Stimulated activated CD4-positive, alpha-beta T cell treated with anti-CD3 and anti-CD28 coated beads, TNF-alpha, amount 100 ng/mL, for 24 hours (primary cell): ENCODE measurements around the gene CBX2.

Experiments used
- DNase-seq, 3 experiments: peaks; one replicate each; pipeline ENCODE4 v3.0.0-alpha.2; 2020; ENCODE audit warnings: low read depth in 3 of 3

The CBX2 gene

DNA sequence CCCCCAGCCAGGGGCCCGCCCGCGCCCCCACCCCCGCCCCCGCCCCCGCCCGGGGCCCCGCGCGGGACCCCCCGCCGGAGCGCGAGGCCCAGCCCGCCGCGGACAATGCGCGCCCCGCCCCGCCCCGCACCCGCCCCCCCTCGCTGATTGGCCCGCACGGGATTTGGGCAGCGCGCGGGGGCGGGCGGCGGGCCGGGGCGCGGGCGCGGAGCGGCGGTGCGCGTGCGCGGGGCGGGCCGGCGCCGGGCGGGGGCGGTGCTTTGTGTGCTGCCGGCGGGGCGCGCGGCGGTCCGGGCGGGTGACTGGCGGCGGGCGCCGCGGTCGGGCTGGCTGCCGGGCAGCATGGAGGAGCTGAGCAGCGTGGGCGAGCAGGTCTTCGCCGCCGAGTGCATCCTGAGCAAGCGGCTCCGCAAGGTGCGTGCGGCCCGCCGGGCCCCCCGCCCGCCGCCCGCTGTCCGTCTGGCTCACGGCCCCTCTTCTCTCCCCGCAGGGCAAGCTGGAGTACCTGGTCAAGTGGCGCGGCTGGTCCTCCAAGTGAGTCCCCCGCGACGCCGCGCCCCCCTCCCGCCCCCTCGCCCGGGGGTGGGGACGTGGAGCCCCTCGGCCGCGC is at the start of gene CBX2:
TSS of gene CBX2 (plus strand) at position 255 of the 610 bp plus-strand sequence. CDS start at position 343, 88 bp downstream.
- peak; percentile 53 to 81 (median 66) for DNase-seq

GRCh38 chr17:79728169-79728907 is 49.6 kb upstream of the CBX2 start:
- DNase-seq, result peak; percentile 62 to 81 (median 68)

DNA sequence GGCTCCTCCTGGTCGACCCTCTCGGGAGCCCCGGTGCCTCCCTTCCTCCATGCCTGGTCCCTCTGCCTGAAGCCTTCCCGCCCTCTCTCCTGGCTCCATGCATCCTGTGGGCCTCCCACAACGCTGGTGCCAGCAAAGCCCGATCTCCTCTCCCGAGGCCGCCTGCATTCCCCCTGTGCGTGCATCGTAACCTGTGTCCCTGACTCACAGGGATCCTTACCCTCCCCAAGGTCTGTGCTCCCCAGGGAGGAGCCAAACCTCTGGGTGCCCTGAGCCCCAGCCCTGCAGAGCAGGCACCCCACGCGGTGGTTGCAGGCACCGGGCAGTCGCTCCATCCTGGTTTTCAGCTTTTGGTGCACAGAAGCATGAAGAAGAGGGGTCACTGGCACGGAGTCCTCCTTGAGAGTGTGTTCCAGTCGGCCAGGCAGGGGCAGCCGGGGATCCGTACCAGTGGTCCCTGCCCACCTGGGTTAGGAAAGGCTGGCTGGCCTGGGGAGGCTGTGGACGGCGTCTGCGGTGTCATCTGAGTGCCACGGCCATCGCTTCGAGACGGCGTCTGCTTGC is 49.0 kb upstream of the CBX2 start:
- no peak for DNase-seq

GRCh38 chr17:79729761-79730160 is 48.2 kb upstream of the CBX2 start:
- no peak for DNase-seq

DNA sequence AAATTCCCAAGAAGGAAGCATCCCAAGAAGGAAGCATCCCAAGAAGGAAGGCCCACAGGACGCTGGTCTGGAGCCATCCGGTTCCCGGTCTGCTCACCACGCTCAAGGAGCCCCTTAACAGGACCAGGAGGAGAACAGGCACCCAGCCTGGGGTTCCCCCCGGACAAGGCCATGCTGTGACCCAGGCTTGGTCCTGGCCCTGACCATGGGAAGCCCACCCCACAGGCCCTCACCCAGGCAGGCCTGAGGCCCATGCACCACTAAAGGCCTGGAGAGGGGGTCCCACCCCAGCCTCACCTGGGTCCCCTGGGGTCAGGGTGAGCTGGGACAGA is 47.5 kb upstream of the CBX2 start:
- no peak for DNase-seq

- DNase-seq, result no peak
Observed at GRCh38 chr17:79730769-79731483, 47.0 kb upstream of the CBX2 start, which contains the start of gene ENPP7. Gene ENPP7, plus strand, starts transcription at chr17:79730943. Its CDS starts 197 bp downstream, at chr17:79731140.

DNA sequence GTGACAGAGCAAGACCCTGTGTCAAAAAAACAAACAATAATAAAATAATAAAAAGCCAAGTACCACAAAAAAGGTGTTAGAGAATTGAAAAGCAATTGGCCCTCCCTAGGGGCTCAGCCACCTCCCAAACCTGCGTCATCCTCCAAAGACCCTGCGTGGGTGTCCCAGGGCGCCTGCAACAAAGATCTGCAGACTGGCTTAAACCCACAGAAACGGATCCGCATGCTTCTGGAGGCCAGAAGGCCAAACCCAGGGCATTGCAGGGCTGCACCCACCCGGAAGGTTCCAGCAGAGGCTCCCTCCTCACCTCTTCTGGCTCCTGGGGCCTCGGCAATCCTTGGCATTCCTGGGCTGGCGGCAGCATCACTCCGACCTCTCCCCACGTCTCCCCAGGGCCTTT is 45.7 kb upstream of the CBX2 start:
- DNase-seq, result no peak

DNA sequence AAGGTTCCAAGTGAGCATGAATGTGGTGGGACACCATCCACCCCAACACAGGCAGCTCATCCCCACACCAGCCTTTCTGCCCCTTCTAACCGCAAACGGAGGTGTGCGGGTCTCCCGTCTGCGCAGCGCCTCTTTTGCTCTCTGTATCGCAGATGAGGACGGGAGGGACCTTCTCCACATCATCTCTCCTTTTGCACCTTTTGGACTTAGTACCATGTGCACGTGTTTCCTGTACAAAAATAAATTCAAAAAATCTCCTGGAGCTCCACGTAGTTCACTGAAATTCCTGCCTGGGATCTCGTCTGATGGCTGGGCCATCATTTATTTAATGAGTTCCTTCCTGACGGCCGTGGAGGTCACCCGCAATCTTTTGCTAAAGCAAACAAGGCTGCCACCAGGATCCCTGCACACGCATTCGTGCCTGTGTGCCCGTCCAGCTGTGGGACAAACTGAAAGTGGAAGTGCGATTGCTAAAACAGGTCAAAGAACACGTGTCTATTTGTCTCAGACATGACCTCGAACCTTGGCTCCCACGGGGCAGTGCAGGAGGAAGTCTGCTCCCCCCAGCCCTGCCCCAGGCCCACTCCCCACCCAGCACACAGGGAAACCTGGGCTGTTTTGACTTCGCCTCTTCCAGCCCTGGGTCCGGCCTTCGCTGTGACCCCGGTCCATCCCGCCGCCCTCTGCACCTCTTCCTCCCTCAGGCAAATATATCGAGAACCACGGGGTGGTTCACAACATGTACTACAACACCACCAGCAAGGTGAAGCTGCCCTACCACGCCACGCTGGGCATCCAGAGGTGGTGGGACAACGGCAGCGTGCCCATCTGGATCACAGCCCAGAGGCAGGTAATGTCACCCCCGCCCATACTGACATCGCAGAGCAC is 44.9 kb upstream of the CBX2 start:
- no peak for DNase-seq

- DNase-seq, result no peak
Observed at GRCh38 chr17:79733692-79734070, 44.3 kb upstream of the CBX2 start.

- no peak for DNase-seq
Observed at GRCh38 chr17:79735096-79735495, 42.9 kb upstream of the CBX2 start.

DNA sequence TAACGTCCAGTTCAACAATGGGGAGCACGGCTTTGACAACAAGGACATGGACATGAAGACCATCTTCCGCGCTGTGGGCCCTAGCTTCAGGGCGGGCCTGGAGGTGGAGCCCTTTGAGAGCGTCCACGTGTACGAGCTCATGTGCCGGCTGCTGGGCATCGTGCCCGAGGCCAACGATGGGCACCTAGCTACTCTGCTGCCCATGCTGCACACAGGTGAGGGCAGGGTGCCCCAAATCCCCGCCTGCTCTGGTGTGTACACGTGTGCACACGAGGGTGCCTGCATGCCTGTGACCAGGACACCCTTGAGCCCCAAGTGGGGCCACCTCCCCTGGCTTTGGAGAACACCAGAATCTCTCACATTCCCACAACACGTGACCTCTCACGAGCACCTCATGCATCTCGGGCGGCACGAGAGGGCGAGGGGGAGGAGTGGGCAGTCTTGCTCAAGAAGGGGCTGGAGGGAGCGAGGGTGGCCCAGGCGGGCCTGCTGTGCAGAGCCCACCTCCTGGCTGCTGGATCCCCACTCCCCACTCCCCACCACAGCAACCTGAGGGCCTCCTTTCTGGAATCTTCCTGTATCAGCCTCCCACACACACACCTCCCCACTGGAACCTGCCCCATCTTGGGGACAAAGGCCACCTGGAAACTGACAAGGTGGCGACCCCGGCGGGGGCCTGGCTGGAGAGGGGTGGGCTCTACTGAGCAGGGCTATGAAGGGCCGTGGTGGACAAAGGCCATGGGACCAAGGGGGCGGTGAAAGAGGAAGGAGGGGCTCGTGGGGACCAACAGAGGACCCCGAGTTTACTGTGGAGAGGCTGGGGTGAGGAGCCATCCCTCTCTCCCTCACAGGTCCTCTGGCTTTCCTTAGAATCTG is 40.7 kb upstream of the CBX2 start:
- DNase-seq, result no peak

- DNase-seq, result no peak
Observed at GRCh38 chr17:79737922-79738578, 39.9 kb upstream of the CBX2 start.

DNA sequence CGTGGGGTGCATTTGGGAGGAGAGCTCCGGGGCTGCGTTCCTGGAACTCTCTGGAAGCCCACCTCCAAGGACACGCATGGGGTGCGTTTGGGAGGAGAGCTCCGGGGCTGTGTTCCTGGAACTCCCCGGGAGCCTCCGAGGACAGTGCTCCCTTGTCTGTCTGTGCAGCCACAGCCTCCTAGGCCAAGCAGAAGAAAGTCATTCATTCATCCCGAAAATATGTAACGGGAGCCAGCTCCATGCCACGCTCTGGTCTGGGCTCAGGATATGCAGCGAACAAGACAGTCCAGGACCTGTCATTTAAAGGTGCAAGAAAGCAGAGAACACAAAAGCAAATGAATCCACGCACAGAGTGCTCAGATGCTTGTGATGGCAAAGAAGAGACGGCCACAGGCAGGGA is 39.3 kb upstream of the CBX2 start:
- DNase-seq, result no peak

- DNase-seq, result no peak
Observed at GRCh38 chr17:79739148-79740062, 38.5 kb upstream of the CBX2 start.

- DNase-seq, result no peak
Observed at GRCh38 chr17:79740413-79740812, 37.5 kb upstream of the CBX2 start.

DNA sequence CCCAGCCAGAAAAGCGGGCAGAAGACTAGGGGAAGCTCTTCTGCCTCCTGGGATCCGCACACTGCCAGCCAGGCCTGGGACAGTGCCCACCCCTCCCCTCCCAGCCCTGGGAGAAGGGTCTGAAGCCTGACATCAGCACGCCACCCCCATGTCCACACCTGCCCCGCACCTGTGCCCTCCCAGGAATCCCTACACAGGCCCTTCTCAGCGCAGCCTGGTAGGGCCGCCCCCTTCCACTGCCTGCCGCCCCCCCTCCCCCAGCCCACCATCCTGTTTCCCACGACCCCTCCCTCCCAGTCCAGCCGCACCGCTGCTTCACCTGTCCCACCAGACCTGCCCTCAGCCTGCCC is 36.6 kb upstream of the CBX2 start:
- no peak for DNase-seq

DNA sequence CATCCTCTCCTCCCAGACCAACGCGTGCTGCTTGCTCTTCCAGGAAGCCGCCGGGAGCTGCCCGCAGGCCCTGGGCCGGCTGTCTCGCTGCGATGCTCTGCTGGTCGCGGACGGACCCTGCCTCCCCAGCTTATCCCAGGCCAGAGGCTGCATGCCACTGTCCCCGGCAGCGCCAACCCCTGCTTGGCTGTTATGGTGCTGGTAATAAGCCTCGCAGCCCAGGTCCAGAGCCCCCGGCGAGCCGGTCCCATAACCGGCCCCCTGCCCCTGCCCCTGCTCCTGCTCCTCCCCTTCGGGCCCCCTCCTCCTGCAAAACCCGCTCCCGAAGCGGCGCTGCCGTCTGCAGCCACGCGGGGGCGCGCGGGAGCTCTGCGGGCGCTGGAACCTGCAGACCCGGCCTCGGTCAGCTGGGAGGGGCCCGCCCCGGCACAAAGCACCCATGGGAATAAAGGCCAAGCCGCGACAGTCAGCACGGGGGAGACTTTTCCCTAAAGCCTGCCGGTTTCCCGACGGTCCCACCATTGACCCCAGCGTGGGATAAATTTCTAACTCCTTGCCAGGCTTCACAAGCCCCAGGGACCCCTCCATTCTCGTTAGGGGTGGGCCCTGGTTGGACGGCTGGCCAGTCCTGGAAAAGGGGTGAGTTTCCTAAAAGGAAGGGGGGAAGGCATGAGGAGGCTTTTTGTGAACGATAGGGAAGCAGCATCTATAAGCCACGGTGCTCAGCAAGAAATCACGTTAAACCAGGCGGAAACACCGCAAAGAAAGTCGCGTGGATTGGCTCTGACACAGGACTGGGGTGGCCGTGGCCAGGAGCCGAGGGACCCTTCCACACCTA is 36.0 kb upstream of the CBX2 start:
- DNase-seq, result peak; percentile 50 to 65 (median 51)

DNA sequence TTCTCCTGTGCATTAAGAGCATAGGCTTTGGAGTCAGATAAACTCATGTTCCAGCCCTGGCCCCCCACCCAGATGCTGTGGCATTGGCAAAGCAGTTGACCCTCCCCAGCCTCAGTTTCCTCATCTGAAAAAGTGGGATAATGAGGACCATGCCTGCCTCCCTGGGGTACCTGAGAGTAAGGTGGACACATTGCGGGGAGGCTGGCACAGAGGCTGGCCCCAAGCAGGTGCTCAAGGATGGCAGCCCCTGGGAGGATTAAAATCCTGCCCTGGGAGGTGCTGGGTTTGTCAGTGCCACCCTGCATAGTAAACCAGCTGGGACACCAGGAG is 35.4 kb upstream of the CBX2 start:
- no peak for DNase-seq
